GM12891 (cell line): ENCODE data around the gene DNAJC5.

ENCODE experiments used
- DNase-seq: peaks from one replicate; pipeline ENCODE4 v3.0.0; 2011; ENCODE audit warnings: low spot score; ENCODE audit not compliant: insufficient read length
- FAIRE-seq: peaks from 2 replicates; lab custom pipeline; 2011; peaks lifted over from hg19 to GRCh38; lab: Jason Lieb, UNC
- PAX5 ChIP-seq: IDR thresholded peaks from 2 replicates; pipeline ENCODE4 v1.6.1; 2011; ENCODE audit warnings: low read length, moderate library complexity, mild to moderate bottlenecking; ENCODE audit not compliant: insufficient read depth, severe bottlenecking
- POLR2A ChIP-seq: IDR thresholded peaks from 2 replicates; pipeline ENCODE4 v1.6.1; 2011; ENCODE audit warnings: low read depth, low read length, control low read depth
- POLR2AphosphoS5 ChIP-seq: IDR thresholded peaks from 2 replicates; pipeline ENCODE4 v1.6.1; 2011; ENCODE audit warnings: low read depth, low read length, control low read depth
- POU2F2 ChIP-seq: IDR thresholded peaks from 2 replicates; pipeline ENCODE4 v1.6.1; 2011; ENCODE audit warnings: low read depth, mild to moderate bottlenecking, control low read depth, low read length, moderate library complexity
- SPI1 ChIP-seq: IDR thresholded peaks from 2 replicates; pipeline ENCODE4 v1.6.1; 2011; ENCODE audit warnings: low read depth, low read length, control low read depth
- TAF1 ChIP-seq: IDR thresholded peaks from 2 replicates; pipeline ENCODE4 v1.6.1; 2011; ENCODE audit warnings: low read depth, low read length, control low read depth

The DNAJC5 gene

GRCh38 chr20:63932606-63933160 is 37.8 kb downstream of the DNAJC5 start:
- no peak for FAIRE-seq
- DNase-seq, result no peak
- TF ChIP-seq SPI1 (no peak), TAF1 (no peak), POLR2AphosphoS5 (no peak), POU2F2 (no peak), PAX5 (no peak), POLR2A (no peak)

- FAIRE-seq (no peak), DNase-seq (no peak)
- TF ChIP-seq POU2F2 (no peak), POLR2A (no peak), TAF1 (no peak), POLR2AphosphoS5 (no peak), PAX5 (no peak), SPI1 (no peak)
Observed at GRCh38 chr20:63933646-63934045, 38.7 kb downstream of the DNAJC5 start.

GRCh38 chr20:63934271-63935068 is 39.5 kb downstream of the DNAJC5 start:
- FAIRE-seq (no peak), DNase-seq (no peak)
- no peak for TF ChIP-seq POLR2AphosphoS5
- no peak for TF ChIP-seq PAX5
- no peak for TF ChIP-seq SPI1
- TF ChIP-seq POLR2A, result no peak
- TF ChIP-seq POU2F2, result no peak
- no peak for TF ChIP-seq TAF1

- FAIRE-seq, result no peak
Observed at GRCh38 chr20:63935447-63935846, 40.5 kb downstream of the DNAJC5 start.

GRCh38 chr20:63937596-63937995 is 42.7 kb downstream of the DNAJC5 start:
- no peak for FAIRE-seq
- DNase-seq, result no peak
- no peak for TF ChIP-seq POLR2AphosphoS5
- TF ChIP-seq SPI1, result no peak
- TF ChIP-seq POU2F2, result no peak
- TF ChIP-seq POLR2A, result no peak
- no peak for TF ChIP-seq TAF1
- no peak for TF ChIP-seq PAX5

More at GRCh38 chr20:63935447-63935846, 40.5 kb downstream of the DNAJC5 start:
- TF ChIP-seq SPI1 (no peak), PAX5 (no peak), POU2F2 (no peak), POLR2AphosphoS5 (no peak), TAF1 (no peak), POLR2A (no peak)
- DNase-seq, result no peak

GRCh38 chr20:63939061-63939935 is 44.4 kb downstream of the DNAJC5 start:
- no peak for TF ChIP-seq PAX5
- TF ChIP-seq TAF1, result no peak
- TF ChIP-seq POU2F2, result no peak
- TF ChIP-seq POLR2A, result no peak
- TF ChIP-seq POLR2AphosphoS5, result no peak
- TF ChIP-seq SPI1, result no peak
- FAIRE-seq (no peak), DNase-seq (no peak)

GRCh38 chr20:63940071-63940471 is 45.1 kb downstream of the DNAJC5 start:
- no peak for TF ChIP-seq POLR2AphosphoS5
- TF ChIP-seq SPI1, result no peak
- TF ChIP-seq POU2F2, result no peak
- FAIRE-seq, result no peak

GRCh38 chr20:63940472-63941266 is 45.7 kb downstream of the DNAJC5 start:
- DNase-seq, result no peak
- TF ChIP-seq POLR2AphosphoS5 (no peak), TAF1 (no peak), PAX5 (no peak)
- no peak for FAIRE-seq

More at GRCh38 chr20:63940071-63940471, 45.1 kb downstream of the DNAJC5 start:
- DNase-seq, result no peak
